Spleen (tissue), 7 donors: Measurements from ENCODE around the gene PDE4A.

Experiments
- CTCF ChIP-seq, 11 experiments: fragments of 200-600 bp in 7 of 11; fragments of 450-650 bp in 4 of 11; sonication (generic) in 4 of 11; IDR thresholded peaks in 8 of 11; conservative IDR thresholded peaks in 3 of 11; 1 replicate in 7 of 11; 2 replicates in 4 of 11; pipeline versions ENCODE4 v1.4.0 to v1.8.0; 2016 to 2021; ENCODE audit warnings: antibody characterized with exemption in 11 of 11, inconsistent platforms in 4 of 11, mild to moderate bottlenecking in 1 of 11
- POLR2A ChIP-seq, 3 donors: fragments of 450-650 bp; IDR thresholded peaks; one replicate each; pipeline ENCODE4 v1.5.1; 2017; ENCODE audit warnings: antibody characterized with exemption in 3 of 3, mild to moderate bottlenecking in 1 of 3
- donor health status: DM: no; HTN: no; CAD: no; lungs with moderate emphysema.
- donor health status: DM: no; HTN: no; CAD: no.
- donor health status: DM: no; HTN: no; CAD: no.

GRCh38 chr19:10439588-10439987, 19.2 kb downstream of the PDE4A start:
- TF ChIP-seq CTCF (IDR thresholded peaks at IDR 0.05 in 8 of 11, conservative IDR thresholded peaks at IDR 0.05 in 3 of 11) (no peak), POLR2A (IDR thresholded peaks at IDR 0.05) (no peak)
